GM12891 (cell line): ENCODE measurements around the gene ANKUB1.
A peak's percentile ranks its signal among the peaks of the same experiment; 100 is the strongest.

Experiments used
- DNase-seq: peaks from one replicate; pipeline ENCODE4 v3.0.0; 2011; ENCODE audit warnings: low spot score; ENCODE audit not compliant: insufficient read length
- FAIRE-seq: peaks from 2 replicates; lab custom pipeline; 2011; peaks lifted over from hg19 to GRCh38; lab: Jason Lieb, UNC
- PAX5 ChIP-seq: IDR thresholded peaks from 2 replicates; pipeline ENCODE4 v1.6.1; 2011; ENCODE audit warnings: low read length, moderate library complexity, mild to moderate bottlenecking; ENCODE audit not compliant: insufficient read depth, severe bottlenecking
- POLR2A ChIP-seq: IDR thresholded peaks from 2 replicates; pipeline ENCODE4 v1.6.1; 2011; ENCODE audit warnings: low read depth, low read length, control low read depth
- POLR2AphosphoS5 ChIP-seq: IDR thresholded peaks from 2 replicates; pipeline ENCODE4 v1.6.1; 2011; ENCODE audit warnings: low read depth, low read length, control low read depth
- POU2F2 ChIP-seq: IDR thresholded peaks from 2 replicates; pipeline ENCODE4 v1.6.1; 2011; ENCODE audit warnings: low read depth, mild to moderate bottlenecking, control low read depth, low read length, moderate library complexity
- SPI1 ChIP-seq: IDR thresholded peaks from 2 replicates; pipeline ENCODE4 v1.6.1; 2011; ENCODE audit warnings: low read depth, low read length, control low read depth
- TAF1 ChIP-seq: IDR thresholded peaks from 2 replicates; pipeline ENCODE4 v1.6.1; 2011; ENCODE audit warnings: low read depth, low read length, control low read depth

ANKUB1 gene

DNA sequence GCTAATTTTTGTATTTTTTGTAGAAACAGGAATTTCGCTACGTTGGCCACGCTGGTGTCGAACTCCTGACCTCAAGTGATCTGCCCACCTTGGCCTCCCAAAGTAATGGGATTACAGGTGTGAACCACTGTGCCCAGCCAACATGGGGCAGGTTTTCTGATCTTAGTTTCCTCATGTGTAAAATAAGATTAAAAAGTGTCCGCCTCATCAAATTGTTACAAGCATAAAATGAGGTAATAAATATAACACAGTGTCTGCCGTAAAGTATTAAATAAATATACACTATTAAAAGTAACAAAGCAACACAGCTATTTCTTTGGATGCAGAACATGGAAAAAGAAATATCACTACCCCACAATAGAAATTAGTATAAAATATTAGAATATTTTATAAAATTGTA lies 23.6 kb downstream of the ANKUB1 start:
- FAIRE-seq (no peak), DNase-seq (no peak)
- TF ChIP-seq POLR2AphosphoS5 (no peak), SPI1 (no peak), TAF1 (no peak), PAX5 (no peak), POU2F2 (no peak), POLR2A (no peak)

DNA sequence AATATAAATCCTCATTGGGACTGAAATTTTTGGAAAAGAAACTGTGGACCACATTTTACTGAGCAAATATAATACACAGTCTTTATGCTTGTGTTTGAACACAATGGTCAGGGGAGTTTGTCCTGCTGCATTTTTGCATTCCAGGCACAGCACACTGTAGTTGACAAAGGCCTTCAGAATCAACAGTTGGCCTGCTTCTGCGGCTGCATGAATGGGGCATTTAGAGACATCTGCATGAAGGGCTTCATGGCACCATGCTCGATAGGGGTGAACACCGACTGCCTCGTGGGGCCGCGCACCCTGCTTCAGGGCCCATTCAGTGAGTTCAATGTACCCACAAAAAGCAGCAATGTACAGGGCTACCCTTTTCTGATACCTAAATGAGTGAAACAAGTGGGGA lies 24.6 kb downstream of the ANKUB1 start:
- TF ChIP-seq TAF1 (no peak), SPI1 (no peak), POU2F2 (no peak), PAX5 (no peak), POLR2A (no peak), POLR2AphosphoS5 (no peak)
- DNase-seq, result no peak
- FAIRE-seq, result no peak

DNA sequence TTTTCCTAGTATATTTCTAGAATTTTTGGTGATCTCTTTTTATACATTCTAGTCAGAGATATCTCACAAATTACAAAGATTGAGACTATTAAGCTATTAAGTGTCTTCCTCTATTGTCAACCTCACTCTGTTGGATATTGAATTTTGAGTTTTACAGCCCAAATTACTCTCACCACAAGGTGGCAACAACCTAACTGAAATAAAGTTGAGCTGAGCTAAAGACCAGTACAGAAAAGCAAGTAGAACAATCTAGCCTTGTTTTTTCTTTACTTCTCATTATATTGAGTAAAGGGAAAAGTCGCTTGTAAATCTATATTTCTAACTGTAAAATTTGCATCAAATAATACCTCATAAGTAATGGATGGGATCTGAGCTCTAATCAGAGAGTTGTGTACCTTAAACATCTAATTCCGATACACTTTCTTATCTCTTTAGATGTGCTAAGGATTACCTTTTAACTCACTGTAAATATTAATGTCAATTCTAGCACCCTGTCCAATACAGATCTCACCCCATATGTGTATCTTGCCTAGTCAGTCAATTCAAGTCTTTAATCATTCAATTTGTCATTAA lies 26.5 kb downstream of the ANKUB1 start:
- TF ChIP-seq POLR2A (no peak), POLR2AphosphoS5 (no peak), PAX5 (no peak), TAF1 (no peak), SPI1 (no peak), POU2F2 (no peak)
- DNase-seq (no peak), FAIRE-seq (no peak)

DNA sequence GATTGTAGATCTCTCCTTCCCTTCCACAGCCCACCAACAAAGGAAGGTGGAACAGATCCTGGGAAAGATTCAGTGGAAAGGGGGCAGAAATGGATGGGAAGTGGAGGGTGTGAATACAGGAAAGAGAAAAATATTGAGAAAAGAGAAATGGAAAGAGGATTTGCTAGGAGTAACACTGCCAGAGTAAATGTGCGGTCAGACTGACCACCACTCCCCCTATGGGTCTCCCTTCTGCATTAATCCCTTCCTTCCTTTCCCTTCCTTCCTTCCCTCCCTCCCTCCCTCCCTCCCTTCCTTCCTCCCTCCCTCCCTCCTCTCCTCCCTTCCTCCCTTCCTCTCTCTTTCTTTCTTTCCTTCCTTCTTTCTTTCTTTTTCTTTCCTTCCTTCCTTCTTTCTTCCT lies 28.1 kb downstream of the ANKUB1 start:
- TF ChIP-seq TAF1 (no peak), POU2F2 (no peak), PAX5 (no peak), POLR2AphosphoS5 (no peak), POLR2A (no peak), SPI1 (no peak)
- DNase-seq (no peak), FAIRE-seq (no peak)

DNA sequence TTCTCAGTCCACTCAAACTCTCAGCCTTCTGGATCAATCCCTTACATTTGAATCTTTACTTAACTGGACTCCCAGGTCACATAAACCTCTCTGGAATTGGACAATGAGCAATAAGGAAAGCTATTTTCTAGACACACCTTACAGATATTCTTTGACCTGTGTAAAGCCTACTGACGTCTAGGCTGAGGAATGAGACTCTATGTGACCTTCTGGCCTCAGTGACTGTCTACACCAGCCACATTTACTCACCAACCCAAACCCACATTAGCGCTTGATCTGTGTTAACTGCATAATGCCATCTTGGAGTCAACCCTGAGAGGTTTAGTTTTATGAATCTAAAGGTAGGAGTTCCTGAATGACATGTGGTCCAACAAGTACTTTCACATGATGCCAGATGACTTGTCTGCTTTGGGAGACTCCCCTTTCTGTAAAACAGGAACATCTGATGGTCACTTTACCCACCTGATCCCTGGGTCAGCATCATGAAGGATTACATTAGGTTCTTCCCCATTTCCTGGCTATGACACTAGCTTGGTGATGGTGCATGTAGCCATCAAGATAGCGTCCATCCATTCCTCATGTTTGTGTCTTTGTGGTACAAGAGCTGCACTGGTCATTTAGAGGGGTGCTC lies 28.7 kb downstream of the ANKUB1 start:
- no peak for DNase-seq
- TF ChIP-seq SPI1 (no peak), PAX5 (no peak), POLR2AphosphoS5 (no peak), POLR2A (no peak), POU2F2 (no peak), TAF1 (no peak)
- FAIRE-seq, result no peak

DNA sequence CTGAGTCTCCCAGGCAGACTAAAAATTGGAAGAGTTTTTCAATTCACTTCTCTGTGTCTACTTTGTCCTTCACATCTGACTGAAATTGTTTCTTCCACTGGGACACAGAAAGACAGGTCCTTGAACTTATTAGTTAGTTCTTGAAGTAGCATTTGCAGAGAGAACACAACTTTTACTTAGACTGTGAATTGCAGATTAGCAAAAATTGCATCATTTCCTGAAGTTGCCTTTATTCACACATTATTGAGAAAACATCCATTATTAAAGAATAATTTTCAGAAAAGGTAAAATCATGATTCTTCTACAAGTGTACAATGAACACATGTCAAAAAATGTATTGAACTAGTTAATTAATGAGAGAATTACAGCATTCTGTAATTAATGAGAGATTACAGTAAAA lies 38.6 kb downstream of the ANKUB1 start:
- DNase-seq, result no peak
- no peak for TF ChIP-seq POU2F2
- no peak for FAIRE-seq

DNA sequence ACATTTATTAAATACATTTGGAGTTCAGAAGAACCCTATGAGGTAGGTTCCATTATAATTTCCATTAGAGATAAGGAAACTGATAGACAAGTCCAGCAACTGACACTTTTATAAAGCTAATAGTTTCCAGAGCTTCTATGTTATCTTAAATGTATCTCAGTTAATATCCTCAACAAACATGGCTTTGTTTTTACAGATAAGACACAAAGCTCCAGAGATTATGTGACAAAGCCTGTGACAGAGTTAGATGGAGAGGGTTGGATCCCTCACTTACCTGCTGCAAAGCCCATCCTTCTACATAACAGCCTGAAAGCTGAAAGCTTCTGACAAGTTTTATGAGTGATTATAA lies 39.6 kb downstream of the ANKUB1 start:
- no peak for DNase-seq
- FAIRE-seq, result no peak
- TF ChIP-seq POU2F2 (no peak), POLR2A (no peak), TAF1 (no peak), SPI1 (no peak), POLR2AphosphoS5 (no peak), PAX5 (no peak)

DNA sequence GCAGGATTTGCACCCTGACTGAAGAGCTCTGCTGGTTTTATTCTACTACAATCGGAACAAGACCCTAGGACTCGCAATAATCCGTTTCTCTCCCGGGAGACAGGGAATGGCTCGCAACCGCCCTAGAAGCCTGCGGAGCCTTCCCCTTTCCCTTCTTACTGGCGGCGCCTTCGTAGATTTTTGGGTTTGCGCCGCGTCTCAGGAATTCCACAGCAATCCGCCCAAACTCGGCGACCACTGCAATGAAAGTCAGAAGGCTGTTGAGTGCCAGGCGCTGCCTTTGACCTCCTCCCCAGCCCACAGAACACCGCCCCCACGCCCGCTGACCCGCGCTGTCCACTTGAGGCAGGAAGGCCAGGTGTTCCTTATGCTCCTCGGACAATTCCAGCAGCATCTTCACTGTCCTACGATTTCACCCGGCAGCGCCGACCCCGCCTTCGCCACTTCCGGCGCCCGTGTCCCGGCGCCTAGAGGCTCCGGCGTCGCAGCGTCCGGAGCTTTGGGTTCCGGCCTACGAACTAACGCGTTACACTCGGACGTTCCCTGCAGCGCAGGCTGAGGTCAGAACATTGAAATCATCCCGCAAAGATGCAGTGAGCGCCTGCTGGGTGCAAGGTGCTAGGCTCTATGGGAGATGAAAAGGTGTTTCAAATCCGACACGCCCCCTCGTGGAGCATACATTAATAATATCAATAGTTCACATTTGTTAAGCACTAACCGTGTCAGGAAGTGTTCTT lies 40.1 kb downstream of the ANKUB1 start, which contains the start of gene COMMD2:
Gene COMMD2, minus strand, starts transcription at position 439 of the 737 bp plus-strand sequence. Its CDS starts 45 bp downstream, at position 394.
- TF ChIP-seq TAF1 (peak; percentile 89), POLR2A (peak; percentile 90), SPI1 (no peak), PAX5 (peak; percentile 69), POLR2AphosphoS5 (peak; percentile 87), POU2F2 (peak; percentile 92)
- FAIRE-seq (peak; percentile 99), DNase-seq (peak; percentile 57)

DNA sequence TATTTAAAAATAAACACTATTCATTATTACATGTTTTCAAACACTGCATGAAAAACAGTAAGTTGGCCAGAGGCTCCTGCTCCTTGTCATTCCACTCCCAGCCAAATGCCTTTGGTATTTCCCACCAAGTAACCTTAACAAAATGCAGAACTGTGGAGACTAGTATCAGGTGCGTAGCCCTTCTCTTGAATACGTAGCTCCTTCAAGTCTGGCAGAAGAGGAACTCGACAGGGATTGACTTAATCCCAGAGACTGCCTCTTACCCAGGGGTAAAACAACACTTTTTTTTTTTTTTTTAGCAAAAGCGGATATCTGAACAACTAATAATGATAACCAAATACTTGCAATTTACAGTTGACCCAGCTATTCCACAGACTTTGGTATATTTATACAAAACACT lies 40.8 kb downstream of the ANKUB1 start:
- TF ChIP-seq PAX5 (no peak), POU2F2 (no peak), TAF1 (no peak), POLR2AphosphoS5 (no peak), SPI1 (no peak), POLR2A (no peak)
- no peak for DNase-seq
- no peak for FAIRE-seq

DNA sequence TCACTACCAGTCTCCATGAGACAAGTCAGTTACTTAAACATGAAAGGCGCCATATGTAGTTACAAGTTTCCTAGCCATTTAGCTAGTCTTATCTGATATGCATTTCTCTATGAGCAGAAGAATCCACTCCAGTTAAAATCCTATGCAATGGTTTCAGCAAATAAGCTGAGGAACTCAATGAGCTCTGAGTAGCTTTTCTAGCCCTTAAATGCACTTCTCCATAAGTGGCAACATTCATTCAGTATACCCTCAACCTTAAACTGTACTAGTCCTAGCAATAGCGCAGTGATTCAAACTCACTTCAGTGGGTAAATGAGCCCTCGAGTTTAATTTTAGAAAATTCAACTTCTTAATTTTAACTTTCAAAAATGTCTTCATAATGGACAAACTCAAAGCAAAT lies 47.7 kb downstream of the ANKUB1 start:
- TF ChIP-seq POU2F2, result no peak
- no peak for TF ChIP-seq PAX5
- no peak for TF ChIP-seq POLR2AphosphoS5
- TF ChIP-seq SPI1, result no peak
- TF ChIP-seq TAF1, result no peak
- TF ChIP-seq POLR2A, result no peak
- DNase-seq, result no peak
- no peak for FAIRE-seq

DNA sequence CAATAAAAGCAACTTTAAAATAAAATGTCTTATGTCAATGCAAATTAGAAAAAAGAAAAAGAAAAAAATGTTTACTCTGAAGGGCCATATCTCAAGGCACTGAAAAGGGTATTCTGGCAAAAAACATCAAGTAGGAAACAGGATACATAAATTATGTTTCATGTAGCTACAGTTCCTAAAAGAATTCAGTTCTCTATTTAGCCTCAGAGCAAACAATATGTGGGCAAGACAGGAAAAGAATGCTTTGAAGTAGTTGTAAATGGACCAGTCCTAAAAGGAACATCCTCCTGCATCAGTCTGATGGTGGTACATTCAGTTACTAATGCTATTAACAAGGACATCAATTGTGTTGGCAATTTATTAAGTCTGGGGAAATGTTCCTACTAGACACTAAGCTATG lies 48.2 kb downstream of the ANKUB1 start:
- no peak for TF ChIP-seq TAF1
- no peak for DNase-seq
- FAIRE-seq, result no peak
